IMR-90 (cell line): ENCODE data around the gene GABBR1. TPM values are rescaled to one million over a fixed set of nuclear protein-coding genes. Genes with fewer than 3 reads are reported as not detected.

Source experiments
- ATAC-seq: fragments of 200-7000 bp; cut with Tn5 transposase; 2 replicates; pipeline ENCODE4 v1.9.1; 2020; ENCODE audit warnings: low read depth, mild to moderate bottlenecking, moderate library complexity
- BruUV-seq: library from RNA; stranded (reverse); fragments of 400-500 nt; replicated peaks from 2 replicates; lab custom pipeline; 2021; lab: Mats Ljungman, UMichigan
- CTCF ChIA-PET: fragments of 300-600 bp; formaldehyde crosslinking; extraction: SDS; loops from one replicate; lab custom pipeline; 2021; ENCODE audit warnings: antibody characterized with exemption; lab: Yijun Ruan, JAX
- POLR2A ChIA-PET: fragments of 300-600 bp; sonication (Branson Sonifier 250); formaldehyde crosslinking; loops from one replicate; lab custom pipeline; 2022; ENCODE audit warnings: antibody characterized with exemption; ENCODE audit not compliant: unreplicated experiment; lab: Charles Lee
- DNase-seq: peaks from one replicate; pipeline ENCODE4 v3.0.0; 2013
- H2AFZ ChIP-seq: replicated peaks from 2 replicates; pipeline ENCODE3; 2013; ENCODE audit warnings: low read length, mild to moderate bottlenecking; ENCODE audit not compliant: poor library complexity
- H2AK5ac ChIP-seq: 2 replicates; pipeline ENCODE4 v1.6.1; 2013; ENCODE audit warnings: low read depth, low read length, inconsistent platforms
- H2AK9ac ChIP-seq: replicated peaks from 2 replicates; pipeline ENCODE3; 2013; ENCODE audit warnings: mild to moderate bottlenecking, low read depth, low read length, moderate library complexity; ENCODE audit not compliant: poor library complexity
- H2BK120ac ChIP-seq: 2 replicates; pipeline ENCODE4 v1.6.1; 2013; ENCODE audit warnings: low read depth, low read length, inconsistent platforms
- H2BK15ac ChIP-seq: 3 replicates; pipeline ENCODE4 v1.6.1; 2013; ENCODE audit warnings: low read depth, low read length, inconsistent platforms
- H2BK20ac ChIP-seq: 2 replicates; pipeline ENCODE4 v1.6.1; 2013; ENCODE audit warnings: low read depth, mild to moderate bottlenecking, inconsistent platforms, low read length, moderate library complexity
- H2BK5ac ChIP-seq: 2 replicates; pipeline ENCODE4 v1.6.1; 2013; ENCODE audit warnings: mild to moderate bottlenecking, low read depth, low read length, inconsistent platforms; ENCODE audit not compliant: poor library complexity, severe bottlenecking
- H3K14ac ChIP-seq: replicated peaks from 2 replicates; pipeline ENCODE4 v1.6.1; 2013; ENCODE audit warnings: low read depth, low read length, inconsistent platforms
- H3K18ac ChIP-seq: 2 replicates; pipeline ENCODE4 v1.6.1; 2013; ENCODE audit warnings: low read depth, low read length, control low read depth
- H3K23ac ChIP-seq: 2 replicates; pipeline ENCODE4 v1.6.1; 2013; ENCODE audit warnings: low read depth, low read length, inconsistent platforms
- H3K27ac ChIP-seq: 2 replicates; pipeline ENCODE4 v1.5.1; 2013; ENCODE audit warnings: mild to moderate bottlenecking, control low read depth, low read length; ENCODE audit not compliant: insufficient read depth
- H3K27me3 ChIP-seq: 2 replicates; pipeline ENCODE4 v1.6.1; 2013; ENCODE audit warnings: low read length; ENCODE audit not compliant: control insufficient read depth, insufficient read depth
- H3K36me3 ChIP-seq: 2 replicates; pipeline ENCODE4 v1.6.1; 2013; ENCODE audit warnings: low read length, mixed read lengths; ENCODE audit not compliant: control insufficient read depth, insufficient read depth
- H3K4ac ChIP-seq: 2 replicates; pipeline ENCODE4 v1.6.1; 2013; ENCODE audit warnings: low read depth, low read length, inconsistent platforms
- H3K4me1 ChIP-seq: 2 replicates; pipeline ENCODE4 v1.6.1; 2013; ENCODE audit warnings: low read length, mixed read lengths; ENCODE audit not compliant: control insufficient read depth, insufficient read depth
- H3K4me2 ChIP-seq: 2 replicates; pipeline ENCODE4 v1.6.1; 2013; ENCODE audit warnings: low read depth, mild to moderate bottlenecking, control low read depth, low read length, moderate library complexity
- H3K4me3 ChIP-seq: 2 replicates; pipeline ENCODE4 v1.5.1; 2013; ENCODE audit warnings: low read depth, mild to moderate bottlenecking, control low read depth, low read length, moderate library complexity; ENCODE audit not compliant: insufficient read depth
- H3K56ac ChIP-seq: 2 replicates; pipeline ENCODE4 v1.6.1; 2013; ENCODE audit warnings: low read length, inconsistent platforms; ENCODE audit not compliant: insufficient read depth; ENCODE audit errors: extremely low read depth
- H3K79me1 ChIP-seq, 2 experiments: 2 replicates each; pipeline ENCODE4 v1.6.1; 2013; ENCODE audit warnings: low read length in 2 of 2, inconsistent platforms in 1 of 2, low read depth in 1 of 2
- H3K9ac ChIP-seq: 2 replicates; pipeline ENCODE4 v1.6.1; 2013; ENCODE audit warnings: low read depth, low read length, control low read depth
- H3K9me1 ChIP-seq: 2 replicates; pipeline ENCODE4 v1.6.1; 2013; ENCODE audit warnings: low read length, inconsistent platforms; ENCODE audit not compliant: insufficient read depth
- H3K9me3 ChIP-seq: 2 replicates; pipeline ENCODE4 v1.6.1; 2013; ENCODE audit warnings: low read length; ENCODE audit not compliant: control insufficient read depth, insufficient read depth
- H4K20me1 ChIP-seq: 2 replicates; pipeline ENCODE4 v1.6.1; 2013; ENCODE audit warnings: low read length, inconsistent platforms; ENCODE audit not compliant: insufficient read depth
- H4K5ac ChIP-seq: 2 replicates; pipeline ENCODE4 v1.6.1; 2013; ENCODE audit warnings: mild to moderate bottlenecking, low read depth, low read length, control low read depth
- H4K8ac ChIP-seq, 2 experiments: 2 replicates each; pipeline ENCODE4 v1.6.1; 2013; ENCODE audit warnings: low read depth in 2 of 2, low read length in 2 of 2, control low read depth in 1 of 2, inconsistent platforms in 1 of 2
- H4K91ac ChIP-seq: 2 replicates; pipeline ENCODE4 v1.6.1; 2013; ENCODE audit warnings: low read depth, low read length, inconsistent platforms; ENCODE audit not compliant: insufficient read depth
- BHLHE40 ChIP-seq: fragments of 150-350 bp; IDR thresholded peaks from 2 replicates; pipeline ENCODE4 v1.6.1; 2016; ENCODE audit warnings: mild to moderate bottlenecking, low read depth, low read length
- CEBPB ChIP-seq: IDR thresholded peaks from 2 replicates; pipeline ENCODE4 v1.6.1; 2012; ENCODE audit warnings: low read depth, low read length, improper control_type of control experiment
- CHD1 ChIP-seq: IDR thresholded peaks from 2 replicates; pipeline ENCODE4 v1.6.1; 2012; ENCODE audit warnings: low read depth, low read length, improper control_type of control experiment
- CTCF ChIP-seq: conservative IDR thresholded peaks from 2 replicates; pipeline ENCODE4 v1.5.1; 2012; ENCODE audit warnings: mild to moderate bottlenecking, low read depth, low read length, improper control_type of control experiment
- ELK1 ChIP-seq: fragments of 150-350 bp; IDR thresholded peaks from 2 replicates; pipeline ENCODE4 v1.6.1; 2016; ENCODE audit warnings: low read depth, mild to moderate bottlenecking, low read length, moderate library complexity, borderline replicate concordance
- FOS ChIP-seq: fragments of 150-350 bp; IDR thresholded peaks from 2 replicates; pipeline ENCODE4 v1.6.1; 2016; ENCODE audit warnings: low read depth, low read length
- MAFK ChIP-seq: IDR thresholded peaks from 2 replicates; pipeline ENCODE4 v1.6.1; 2012; ENCODE audit warnings: low read depth, low read length, improper control_type of control experiment
- MAZ ChIP-seq: IDR thresholded peaks from 2 replicates; pipeline ENCODE4 v1.6.1; 2012; ENCODE audit warnings: low read depth, mild to moderate bottlenecking, low read length, improper control_type of control experiment, moderate library complexity, borderline replicate concordance
- MXI1 ChIP-seq: IDR thresholded peaks from 2 replicates; pipeline ENCODE4 v1.6.1; 2012; ENCODE audit warnings: low read depth, mild to moderate bottlenecking, low read length, moderate library complexity, borderline replicate concordance
- NFE2L2 ChIP-seq: fragments of 150-350 bp; IDR thresholded peaks from 2 replicates; pipeline ENCODE4 v1.6.1; 2016; ENCODE audit warnings: low read depth, mild to moderate bottlenecking, low read length
- POLR2A ChIP-seq: IDR thresholded peaks from 2 replicates; pipeline ENCODE4 v1.6.1; 2012; ENCODE audit warnings: mild to moderate bottlenecking, low read depth, low read length
- RAD21 ChIP-seq: IDR thresholded peaks from 2 replicates; pipeline ENCODE4 v1.6.1; 2012; ENCODE audit warnings: low read length, improper control_type of control experiment
- RCOR1 ChIP-seq: IDR thresholded peaks from 2 replicates; pipeline ENCODE4 v1.6.1; 2012; ENCODE audit warnings: mild to moderate bottlenecking, low read length, improper control_type of control experiment; ENCODE audit not compliant: insufficient replicate concordance
- RFX5 ChIP-seq: IDR thresholded peaks from 2 replicates; pipeline ENCODE4 v1.8.0; 2012; ENCODE audit warnings: low read depth, mild to moderate bottlenecking, low read length, moderate library complexity
- SMC3 ChIP-seq: fragments of 150-350 bp; IDR thresholded peaks from 2 replicates; pipeline ENCODE4 v1.6.1; 2016; ENCODE audit warnings: low read depth, mild to moderate bottlenecking, antibody characterized with exemption, low read length, moderate library complexity
- USF2 ChIP-seq: fragments of 150-350 bp; IDR thresholded peaks from 2 replicates; pipeline ENCODE4 v1.6.1; 2017; ENCODE audit warnings: mild to moderate bottlenecking, antibody characterized with exemption, low read length, low read depth
- WGBS, 2 experiments: methylation state at CpG; one replicate each; pipeline versions ENCODE4 v1.1.5 to v1.1.7; 2013; ENCODE audit warnings: missing lambda C conversion rate in 2 of 2; ENCODE audit not compliant: insufficient read length in 1 of 2; ENCODE audit errors: extremely low coverage in 2 of 2; 5-methylcytosine and 5-hydroxymethylcytosine counted together
- dilution Hi-C: fragments of 300-500 bp; cut with HindIII; formaldehyde crosslinking; loops from one replicate; pipeline ENCODE4 v1.14.3; 2018; ENCODE audit warnings: low sequenced_read_pairs; ENCODE audit not compliant: unreplicated experiment
- in situ Hi-C: fragments of 300-500 bp; cut with MboI; formaldehyde crosslinking; loops from 3 replicates; pipeline ENCODE4 v1.14.3; 2019; ENCODE audit warnings: low sequenced_read_pairs, inconsistent platforms, mixed read lengths
- intact Hi-C: fragments of 100-400 bp; cut with micrococcal nuclease; formaldehyde crosslinking; loops from 2 replicates; pipeline ENCODE4 v1.10.0; 2022
- polyA plus RNA-seq, 3 experiments: library from polyadenylated mRNA; depleted of rRNA; stranded (reverse); fragments of >200 nt; gene quantifications; 2 replicates each; pipeline ENCODE4 v1.2.3, GENCODE V29; 2012; ENCODE audit warnings: low replicate concordance in 1 of 3
- total RNA-seq: library from RNA; depleted of rRNA; stranded (reverse); fragments of >200 nt; gene quantifications from 2 replicates; pipeline ENCODE4 v1.2.3, GENCODE V29; 2012

Gene GABBR1
- total and polyA plus RNA-seq, 2 of the 4 experiments (the other 2 are of a cell fraction) = 5.9 to 31.5 TPM

GRCh38 chr6:29656157-29656556 lies 23.2 kb upstream of the GABBR1 start:
- in situ Hi-C loops (no loop called here), intact Hi-C loops (no loop called here), dilution Hi-C loops (no loop called here)
- no peak overlapping the region for H2BK20ac ChIP-seq
- H4K8ac ChIP-seq = no peak overlapping the region
- H3K4ac ChIP-seq = no peak overlapping the region
- H2AK5ac ChIP-seq = no peak overlapping the region
- ATAC-seq (no peak), DNase-seq (no peak)
- no peak overlapping the region for H2BK15ac ChIP-seq
- no peak overlapping the region for H3K9ac ChIP-seq
- H3K9me3 ChIP-seq = no peaks in the 10 kb centered on the region
- no peaks in the 10 kb centered on the region for H3K36me3 ChIP-seq
- H3K18ac ChIP-seq = no peak overlapping the region
- H3K9me1 ChIP-seq = no peaks in the 10 kb centered on the region
- CTCF ChIA-PET = no interaction called here
- H4K91ac ChIP-seq = no peak overlapping the region
- no peak overlapping the region for H2AFZ ChIP-seq
- BruUV-seq = no TSS peak
- no peak overlapping the region for H3K56ac ChIP-seq
- H4K5ac ChIP-seq = no peak overlapping the region
- no peak overlapping the region for H2BK5ac ChIP-seq
- no peaks in the 10 kb centered on the region for H4K20me1 ChIP-seq
- no peak overlapping the region for H3K4me2 ChIP-seq
- no peak overlapping the region for H2BK120ac ChIP-seq
- H3K27ac ChIP-seq = no peak overlapping the region
- no peak overlapping the region for H2AK9ac ChIP-seq
- H3K23ac ChIP-seq = no peak overlapping the region
- no peaks in the 10 kb centered on the region for H3K79me1 ChIP-seq
- no peak overlapping the region for H3K14ac ChIP-seq
- TF ChIP-seq BHLHE40 (no peak), SMC3 (no peak), MAZ (no peak), FOS (no peak), CHD1 (no peak), USF2 (no peak), ELK1 (no peak), POLR2A (no peak), RAD21 (no peak), RFX5 (no peak), CTCF (no peak), NFE2L2 (no peak), MAFK (no peak), MXI1 (no peak), CEBPB (no peak), RCOR1 (no peak)
- H3K4me1 ChIP-seq = no peaks in the 10 kb centered on the region
- H3K4me3 ChIP-seq = no peak overlapping the region
- H3K27me3 ChIP-seq = peaks cover 18% of the 10 kb centered on the region
- no CpG with 5 or more reads among the region's 2 CpGs for WGBS, 2 experiments
- POLR2A ChIA-PET = no interaction called here
